Measurements from ENCODE around the gene UCHL3. TPM values are rescaled to one million over a fixed set of nuclear protein-coding genes. Genes with fewer than 3 reads are reported as not detected.

UCHL3 gene
- total and polyA plus RNA-seq, 2 of the 4 experiments (the other 2 are of a cell fraction): 63.8 to 68.3 TPM

DNA sequence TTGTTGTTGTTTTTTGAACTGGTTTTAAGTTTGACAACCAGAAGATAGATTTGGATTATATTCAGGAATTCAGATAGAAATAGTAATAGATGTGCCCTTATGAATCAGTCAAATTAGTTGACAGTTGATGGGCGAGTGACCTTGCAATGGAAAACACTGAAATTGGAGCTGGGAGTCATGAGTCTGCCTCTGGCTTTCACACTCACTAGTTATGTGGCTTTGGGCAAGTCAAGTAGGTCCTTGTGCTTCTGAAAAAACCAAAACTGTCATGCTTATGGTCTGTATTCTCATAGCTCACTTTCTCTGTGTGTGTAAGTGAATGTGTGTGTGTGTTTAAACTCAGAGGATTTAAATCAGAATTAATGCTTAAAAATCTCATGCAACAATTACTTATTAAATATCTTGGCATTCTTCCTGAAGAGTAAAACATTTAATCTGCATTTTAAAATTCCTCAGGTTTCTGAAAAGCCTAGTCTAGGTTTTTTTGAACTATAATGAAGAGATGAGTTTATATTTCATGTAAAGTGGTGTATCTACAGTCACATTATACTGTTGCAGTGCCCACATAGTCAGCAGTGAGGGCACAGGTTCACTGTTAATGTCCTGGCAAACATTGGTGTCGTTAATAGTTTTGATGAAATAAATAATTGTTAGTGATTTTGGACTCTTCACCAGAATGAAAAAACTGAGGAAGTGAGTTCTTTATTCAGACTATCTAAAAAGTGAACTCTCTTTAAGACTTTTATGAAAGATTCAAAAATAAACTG is 32.5 kb downstream of the UCHL3 start:
- in situ Hi-C loops (cut with MboI; ENCODE audit: low sequenced_read_pairs): no loop called here
- Histone ChIP-seq H3K27ac (ENCODE audit: insufficient read depth, low read length) (no peak overlapping the region), H3K56ac (ENCODE audit: extremely low read depth, insufficient read depth, low read length) (no peak overlapping the region), H3K36me3 (ENCODE audit: control insufficient read depth, insufficient read depth, low read length) (0 out of 2 replicates have a peak, but pooled peaks cover 2% of the 10 kb centered on the region), H3K4ac (ENCODE audit: low read depth, low read length) (no peak overlapping the region), H3K4me3 (ENCODE audit: insufficient read depth, low read depth, low read length) (no peak overlapping the region), H3K9me1 (ENCODE audit: insufficient read depth, low read length) (no peaks in the 10 kb centered on the region; the same call in 1 of the 2 replicates), H2BK15ac (ENCODE audit: low read depth, low read length) (no peak overlapping the region), H3K14ac (replicated peaks; ENCODE audit: low read depth, low read length) (peak overlapping the region; percentile 90), H2AFZ (replicated peaks; ENCODE audit: low read length, poor library complexity) (no peak overlapping the region), H3K23ac (ENCODE audit: low read depth, low read length) (peak overlapping the region; percentile 85), H3K27me3 (ENCODE audit: control insufficient read depth, insufficient read depth, low read length) (no peaks in the 10 kb centered on the region), H4K8ac (ENCODE audit: low read depth in 2 of 2, low read length in 2 of 2) (no peak overlapping the region), H2AK5ac (ENCODE audit: low read depth, low read length) (no peak overlapping the region), H4K20me1 (ENCODE audit: insufficient read depth, low read length) (no peaks in the 10 kb centered on the region), H3K9ac (ENCODE audit: low read depth, low read length) (no peak overlapping the region), H3K18ac (ENCODE audit: low read depth, low read length) (no peak overlapping the region), H2BK120ac (ENCODE audit: low read depth, low read length) (no peak overlapping the region), H4K5ac (ENCODE audit: low read depth, low read length) (no peak overlapping the region), H2BK20ac (ENCODE audit: low read depth, low read length) (peak overlapping the region; percentile 71; the same call in 1 of the 2 replicates), H2AK9ac (replicated peaks; ENCODE audit: low read depth, low read length, poor library complexity) (no peak overlapping the region), H3K79me1 (ENCODE audit: low read depth in 1 of 2, low read length in 2 of 2) (peaks cover 3 to 14% of the 10 kb centered on the region in 2 experiments; a peak in 3 of 4 replicates), H2BK5ac (ENCODE audit: low read depth, low read length, poor library complexity, severe bottlenecking) (no peak overlapping the region), H3K4me2 (ENCODE audit: low read depth, low read length) (no peak overlapping the region), H3K9me3 (ENCODE audit: control insufficient read depth, insufficient read depth, low read length) (peaks cover 6% of the 10 kb centered on the region; the same call in 1 of the 2 replicates), H3K4me1 (ENCODE audit: control insufficient read depth, insufficient read depth, low read length) (no peaks in the 10 kb centered on the region), H4K91ac (ENCODE audit: insufficient read depth, low read depth, low read length) (no peak overlapping the region)
- intact Hi-C loops (cut with micrococcal nuclease): loop anchor here (5.0 kb wide), 1 partner anchor 40 kb away; no protein-coding TSS in a partner anchor
- no peak; the same call in 1 of the 2 replicates for ATAC-seq (ENCODE audit: low read depth)
- 67% methylated on average over 1 of the region's 2 CpGs; no CpG with 5 or more reads in 1 of the 2 experiments for WGBS, 2 experiments (ENCODE audit: extremely low coverage in 2 of 2, insufficient read length in 1 of 2)
- ChIA-PET CTCF (no interaction called here), POLR2A (ENCODE audit: unreplicated experiment) (no interaction called here)
- dilution Hi-C loops (cut with HindIII; ENCODE audit: low sequenced_read_pairs, unreplicated experiment): no loop called here
- DNase-seq: peak; percentile 18
- TF ChIP-seq MAZ (IDR thresholded peaks at IDR 0.05; ENCODE audit: borderline replicate concordance, low read depth, low read length) (no peak), RAD21 (IDR thresholded peaks at IDR 0.05; ENCODE audit: low read length) (no peak), MXI1 (IDR thresholded peaks at IDR 0.05; ENCODE audit: borderline replicate concordance, low read depth, low read length) (no peak), RCOR1 (IDR thresholded peaks at IDR 0.05; ENCODE audit: insufficient replicate concordance, low read length) (no peak)
- TF ChIP-seq, protein P1, sequence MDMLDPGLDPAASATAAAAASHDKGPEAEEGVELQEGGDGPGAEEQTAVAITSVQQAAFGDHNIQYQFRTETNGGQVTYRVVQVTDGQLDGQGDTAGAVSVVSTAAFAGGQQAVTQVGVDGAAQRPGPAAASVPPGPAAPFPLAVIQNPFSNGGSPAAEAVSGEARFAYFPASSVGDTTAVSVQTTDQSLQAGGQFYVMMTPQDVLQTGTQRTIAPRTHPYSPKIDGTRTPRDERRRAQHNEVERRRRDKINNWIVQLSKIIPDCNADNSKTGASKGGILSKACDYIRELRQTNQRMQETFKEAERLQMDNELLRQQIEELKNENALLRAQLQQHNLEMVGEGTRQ (IDR thresholded peaks at IDR 0.05; ENCODE audit: low read depth, low read length): no peak
- BruUV-seq (replicated peaks): no TSS peak
